GM21529 (cell line): Measurements from ENCODE around the gene IFIT1.

Experiments used
- ATAC-seq: cut with Tn5 transposase; IDR thresholded peaks from one replicate; pipeline ENCODE4 v1.9.1; 2021; ENCODE audit not compliant: unreplicated experiment

The IFIT1 gene

GRCh38 chr10:89391907-89392756 lies at the start of gene IFIT1:
TSS of gene IFIT1 (plus strand) at chr10:89392623. CDS start at chr10:89392713, 90 bp downstream.
- ATAC-seq, result peak; percentile 79

- ATAC-seq, result no peak
Measured at GRCh38 chr10:89343089-89343767, 49.2 kb upstream of the IFIT1 start.

- ATAC-seq, result no peak
Measured at GRCh38 chr10:89344156-89344555, 48.3 kb upstream of the IFIT1 start.

- no peak for ATAC-seq
Measured at GRCh38 chr10:89345367-89346000, 46.9 kb upstream of the IFIT1 start.

- no peak for ATAC-seq
Measured at GRCh38 chr10:89346405-89347254, 45.8 kb upstream of the IFIT1 start.

GRCh38 chr10:89347701-89348457 lies 44.5 kb upstream of the IFIT1 start:
- ATAC-seq, result no peak

GRCh38 chr10:89348481-89348880 lies 43.9 kb upstream of the IFIT1 start:
- no peak for ATAC-seq

- no peak for ATAC-seq
Measured at GRCh38 chr10:89348975-89349374, 43.4 kb upstream of the IFIT1 start.

- peak; percentile 40 for ATAC-seq
Measured at GRCh38 chr10:89350631-89351315, 41.6 kb upstream of the IFIT1 start.

GRCh38 chr10:89351412-89351779 lies 41.0 kb upstream of the IFIT1 start:
- peak; percentile 85 for ATAC-seq

- peak; percentile 47 for ATAC-seq
Measured at GRCh38 chr10:89351780-89352597, 40.4 kb upstream of the IFIT1 start.

GRCh38 chr10:89352802-89353201 lies 39.6 kb upstream of the IFIT1 start:
- no peak for ATAC-seq

- ATAC-seq, result no peak
Measured at GRCh38 chr10:89355394-89355931, 37.0 kb upstream of the IFIT1 start.

- ATAC-seq, result no peak
Measured at GRCh38 chr10:89357096-89357495, 35.3 kb upstream of the IFIT1 start.

GRCh38 chr10:89357975-89358374 lies 34.4 kb upstream of the IFIT1 start:
- no peak for ATAC-seq

GRCh38 chr10:89360157-89360556 lies 32.3 kb upstream of the IFIT1 start:
- ATAC-seq, result no peak

GRCh38 chr10:89362929-89363328 lies 29.5 kb upstream of the IFIT1 start:
- no peak for ATAC-seq

GRCh38 chr10:89363729-89364442 lies 28.5 kb upstream of the IFIT1 start:
- peak; percentile 43 for ATAC-seq
